ENCODE results near the gene ASXL2. TPM values are rescaled to one million over a fixed set of nuclear protein-coding genes. Genes with fewer than 3 reads are reported as not detected.
"Not testable (repeated sequence)": the region's sequence is repeated elsewhere in the genome, so short reads cannot be mapped to it uniquely, and the experiment has no call there.

The ASXL2 gene
- total RNA-seq, 2 experiments from 2014 or later, result 43.7 to 45.0 TPM

- CTCF ChIA-PET, result interaction anchor here (1.2 kb wide), 1 partner anchor 99 kb away, joined by 4 read pairs; no protein-coding TSS in a partner anchor
- H3K27me3 Mint-ChIP-seq; POLR2A ChIA-PET; H3K27ac Mint-ChIP-seq; H3K4me1 Mint-ChIP-seq; H3K36me3 Mint-ChIP-seq (ENCODE audit: low read depth); H3K9me3 Mint-ChIP-seq; H3K4me3 Mint-ChIP-seq; DNase-seq: not testable (repeated sequence)
These were observed 172.7 kb downstream of the ASXL2 start for GRCh38 chr2:25705575-25705974.

- Mint-ChIP-seq H3K36me3 (ENCODE audit: low read depth) (no peaks in the 10 kb centered on the region), H3K27ac (no peak overlapping the region), H3K9me3 (no peaks in the 10 kb centered on the region), H3K27me3 (no peaks in the 10 kb centered on the region), H3K4me1 (peaks cover 4% of the 10 kb centered on the region), H3K4me3 (no peak overlapping the region)
- ChIA-PET POLR2A (no interaction called here), CTCF (interaction anchor here (0.7 to 5.0 kb wide), 11 partner anchors 8 to 153 kb away, joined by 3 to 81 read pairs (median 5); partner anchors contain the start of gene DTNB)
- DNase-seq, result no peak
These were observed 176.5 kb downstream of the ASXL2 start for GRCh38 chr2:25701801-25702200.

GRCh38 chr2:25700221-25700660 is 178.0 kb downstream of the ASXL2 start:
- CTCF ChIA-PET, result interaction anchor here (0.6 to 5.0 kb wide), 23 partner anchors 9 to 424 kb away, joined by 3 to 81 read pairs (median 4); partner anchors contain the start of gene DTNB
- POLR2A ChIA-PET, result interaction anchor here (0.8 to 2.2 kb wide), 3 partner anchors 28 to 93 kb away, joined by 3 to 13 read pairs (median 4); no protein-coding TSS in a partner anchor
- peak; percentile 26 for DNase-seq
- Mint-ChIP-seq H3K27ac (no peak overlapping the region), H3K27me3 (no peaks in the 10 kb centered on the region), H3K9me3 (no peaks in the 10 kb centered on the region), H3K4me3 (no peak overlapping the region), H3K4me1 (peaks cover 4% of the 10 kb centered on the region), H3K36me3 (ENCODE audit: low read depth) (no peaks in the 10 kb centered on the region)

GRCh38 chr2:25699216-25699615 is 179.1 kb downstream of the ASXL2 start:
- no peaks in the 10 kb centered on the region for H3K36me3 Mint-ChIP-seq (ENCODE audit: low read depth)
- ChIA-PET POLR2A (interaction anchor here (0.8 to 2.4 kb wide), 5 partner anchors 9 to 92 kb away, joined by 3 to 13 read pairs (median 4); partner anchors contain the start of gene DTNB), CTCF (interaction anchor here (0.6 to 5.0 kb wide), 21 partner anchors 8 to 445 kb away, joined by 3 to 81 read pairs (median 4); partner anchors contain the start of genes ASXL2 and DTNB)
- H3K9me3 Mint-ChIP-seq, result no peaks in the 10 kb centered on the region
- H3K4me1 Mint-ChIP-seq, result peaks cover 4% of the 10 kb centered on the region
- DNase-seq, result no peak
- no peak overlapping the region for H3K4me3 Mint-ChIP-seq
- no peaks in the 10 kb centered on the region for H3K27me3 Mint-ChIP-seq
- H3K27ac Mint-ChIP-seq, result no peak overlapping the region

- H3K4me1 Mint-ChIP-seq, result peaks cover 4% of the 10 kb centered on the region
- peak; percentile 31 for DNase-seq
- ChIA-PET CTCF (interaction anchor here (0.6 to 5.0 kb wide), 16 partner anchors 10 to 446 kb away, joined by 3 to 81 read pairs (median 4); partner anchors contain the start of genes ASXL2 and DTNB), POLR2A (interaction anchor here (1.1 to 2.4 kb wide), 4 partner anchors 9 to 91 kb away, joined by 3 to 13 read pairs (median 8); partner anchors contain the start of gene DTNB)
- H3K4me3 Mint-ChIP-seq, result no peak overlapping the region
- no peaks in the 10 kb centered on the region for H3K36me3 Mint-ChIP-seq (ENCODE audit: low read depth)
- H3K27me3 Mint-ChIP-seq, result no peaks in the 10 kb centered on the region
- H3K27ac Mint-ChIP-seq, result no peak overlapping the region
- H3K9me3 Mint-ChIP-seq, result no peaks in the 10 kb centered on the region
These were observed 179.5 kb downstream of the ASXL2 start for GRCh38 chr2:25698752-25699151.

GRCh38 chr2:25697559-25698341 is 180.5 kb downstream of the ASXL2 start:
- no peak for DNase-seq
- Mint-ChIP-seq H3K36me3 (ENCODE audit: low read depth) (no peaks in the 10 kb centered on the region), H3K4me3 (no peak overlapping the region), H3K27ac (no peak overlapping the region), H3K4me1 (peaks cover 3% of the 10 kb centered on the region), H3K27me3 (no peaks in the 10 kb centered on the region), H3K9me3 (no peaks in the 10 kb centered on the region)
- ChIA-PET POLR2A (interaction anchor here (1.1 to 2.4 kb wide), 2 partner anchors 10 to 24 kb away, joined by 3 to 11 read pairs; partner anchors contain the start of gene DTNB), CTCF (interaction anchor here (0.6 to 5.0 kb wide), 8 partner anchors 11 to 447 kb away, joined by 3 to 81 read pairs (median 4); no protein-coding TSS in a partner anchor)

- Mint-ChIP-seq H3K4me3 (no peak overlapping the region), H3K36me3 (ENCODE audit: low read depth) (no peaks in the 10 kb centered on the region), H3K27me3 (peaks cover 2% of the 10 kb centered on the region), H3K4me1 (no peaks in the 10 kb centered on the region), H3K9me3 (no peaks in the 10 kb centered on the region), H3K27ac (no peak overlapping the region)
- POLR2A ChIA-PET, result no interaction called here
- DNase-seq, result no peak
- CTCF ChIA-PET, result interaction anchor here (1.2 kb wide), 1 partner anchor 85 kb away, joined by 5 read pairs; no protein-coding TSS in a partner anchor
These were observed 185.4 kb downstream of the ASXL2 start for GRCh38 chr2:25692737-25693445.

- H3K27ac Mint-ChIP-seq, result no peak overlapping the region
- no peak for DNase-seq
- H3K4me3 Mint-ChIP-seq, result no peak overlapping the region
- no peaks in the 10 kb centered on the region for H3K9me3 Mint-ChIP-seq
- POLR2A ChIA-PET, result no interaction called here
- CTCF ChIA-PET, result interaction anchor here (1.2 to 1.9 kb wide), 2 partner anchors 9 to 84 kb away, joined by 5 to 21 read pairs; no protein-coding TSS in a partner anchor
- H3K4me1 Mint-ChIP-seq, result no peaks in the 10 kb centered on the region
- no peaks in the 10 kb centered on the region for H3K36me3 Mint-ChIP-seq (ENCODE audit: low read depth)
- peaks cover 5% of the 10 kb centered on the region for H3K27me3 Mint-ChIP-seq
These were observed 186.1 kb downstream of the ASXL2 start for GRCh38 chr2:25692143-25692542.

- POLR2A ChIA-PET, result no interaction called here
- no peaks in the 10 kb centered on the region for H3K9me3 Mint-ChIP-seq
- no peak for DNase-seq
- H3K4me1 Mint-ChIP-seq, result no peaks in the 10 kb centered on the region
- no peak overlapping the region for H3K4me3 Mint-ChIP-seq
- H3K27ac Mint-ChIP-seq, result no peak overlapping the region
- H3K36me3 Mint-ChIP-seq (ENCODE audit: low read depth), result no peaks in the 10 kb centered on the region
- CTCF ChIA-PET, result interaction anchor here (1.3 kb wide), 1 partner anchor 10 kb away, joined by 4 read pairs; no protein-coding TSS in a partner anchor
- H3K27me3 Mint-ChIP-seq, result peaks cover 6% of the 10 kb centered on the region
These were observed 188.2 kb downstream of the ASXL2 start for GRCh38 chr2:25690058-25690457.

GRCh38 chr2:25688236-25688635 is 190.1 kb downstream of the ASXL2 start:
- no peak overlapping the region for H3K4me3 Mint-ChIP-seq
- ChIA-PET POLR2A (no interaction called here), CTCF (interaction anchor here (0.7 kb wide), 1 partner anchor 125 kb away, joined by 4 read pairs; no protein-coding TSS in a partner anchor)
- no peaks in the 10 kb centered on the region for H3K4me1 Mint-ChIP-seq
- H3K27me3 Mint-ChIP-seq, result peaks cover 14% of the 10 kb centered on the region
- no peaks in the 10 kb centered on the region for H3K36me3 Mint-ChIP-seq (ENCODE audit: low read depth)
- no peak overlapping the region for H3K27ac Mint-ChIP-seq
- no peak for DNase-seq
- no peaks in the 10 kb centered on the region for H3K9me3 Mint-ChIP-seq

- Mint-ChIP-seq H3K27ac (no peak overlapping the region), H3K9me3 (no peaks in the 10 kb centered on the region), H3K36me3 (ENCODE audit: low read depth) (no peaks in the 10 kb centered on the region), H3K4me3 (no peak overlapping the region), H3K27me3 (peaks cover 14% of the 10 kb centered on the region), H3K4me1 (no peaks in the 10 kb centered on the region)
- POLR2A ChIA-PET, result no interaction called here
- CTCF ChIA-PET, result interaction anchor here (0.8 to 1.2 kb wide), 2 partner anchors 11 to 79 kb away, joined by 3 to 5 read pairs; no protein-coding TSS in a partner anchor
- DNase-seq, result no peak
These were observed 192.5 kb downstream of the ASXL2 start for GRCh38 chr2:25685741-25686140.

- DNase-seq, result no peak
- H3K4me3 Mint-ChIP-seq, result no peak overlapping the region
- no peak overlapping the region for H3K27ac Mint-ChIP-seq
- CTCF ChIA-PET, result interaction anchor here (0.8 kb wide), 1 partner anchor 78 kb away, joined by 3 read pairs; no protein-coding TSS in a partner anchor
- POLR2A ChIA-PET, result no interaction called here
- H3K9me3 Mint-ChIP-seq, result no peaks in the 10 kb centered on the region
- H3K36me3 Mint-ChIP-seq (ENCODE audit: low read depth), result no peaks in the 10 kb centered on the region
- peaks cover 13% of the 10 kb centered on the region for H3K27me3 Mint-ChIP-seq
- no peaks in the 10 kb centered on the region for H3K4me1 Mint-ChIP-seq
These were observed 193.5 kb downstream of the ASXL2 start for GRCh38 chr2:25684577-25685473.
